Lung (tissue), 12 donors: ENCODE data around the gene PXK. TPM values are rescaled to one million over a fixed set of nuclear protein-coding genes. Genes with fewer than 3 reads are reported as not detected.

Experiments used
- ATAC-seq: fragments of 200-7000 bp; cut with Tn5 transposase; one replicate; pipeline ENCODE4 v1.9.1; 2020; ENCODE audit warnings: moderate number of reproducible peaks; ENCODE audit not compliant: insufficient read depth, low FRiP score
- DNase-seq, 3 donors: peaks; one replicate each; pipeline ENCODE4 v3.0.0-alpha.2; 2013 to 2017
- H3K27ac ChIP-seq, 2 donors: one replicate each; pipeline ENCODE4 v1.5.1; 2013; ENCODE audit warnings: mild to moderate bottlenecking in 2 of 2, moderate library complexity in 2 of 2, control low read depth in 1 of 2, inconsistent platforms in 1 of 2, low read depth in 1 of 2, low read length in 1 of 2
- H3K27me3 ChIP-seq, 3 donors: one replicate each; pipeline ENCODE4 v1.5.1; 2013; ENCODE audit warnings: low read length in 2 of 3; ENCODE audit not compliant: control insufficient read depth in 3 of 3, insufficient read depth in 3 of 3
- H3K36me3 ChIP-seq, 4 donors: one replicate each; pipeline ENCODE4 v1.5.1; 2013; ENCODE audit warnings: low read length in 4 of 4, mild to moderate bottlenecking in 1 of 4, moderate library complexity in 1 of 4; ENCODE audit not compliant: control insufficient read depth in 4 of 4, insufficient read depth in 4 of 4
- H3K4me1 ChIP-seq, 5 donors: one replicate each; pipeline ENCODE4 v1.5.1; 2013; ENCODE audit warnings: low read length in 5 of 5, mild to moderate bottlenecking in 2 of 5, moderate library complexity in 1 of 5; ENCODE audit not compliant: control insufficient read depth in 5 of 5, insufficient read depth in 5 of 5
- H3K4me3 ChIP-seq: one replicate; pipeline ENCODE4 v1.5.1; 2013; ENCODE audit warnings: mild to moderate bottlenecking, control low read depth, moderate library complexity
- H3K9ac ChIP-seq, 2 donors: one replicate each; pipeline ENCODE4 v1.5.1; 2013; ENCODE audit warnings: low read length in 2 of 2, control low read depth in 1 of 2; ENCODE audit not compliant: insufficient read depth in 1 of 2
- H3K9me3 ChIP-seq, 4 donors: one replicate each; pipeline ENCODE4 v1.5.1; 2013; ENCODE audit warnings: low read length in 3 of 4, mild to moderate bottlenecking in 1 of 4, moderate library complexity in 1 of 4; ENCODE audit not compliant: control insufficient read depth in 4 of 4, insufficient read depth in 3 of 4
- WGBS, 2 donors: extraction: QIAGEN DNeasy Blood & Tissue Kit; methylation state at CpG; one replicate each; pipeline ENCODE4 v1.1.7; 2013; 5-methylcytosine and 5-hydroxymethylcytosine counted together
- polyA plus RNA-seq, 2 donors: library from polyadenylated mRNA; stranded (reverse); fragments of 200-250 nt; gene quantifications; one replicate each; pipeline ENCODE4 v1.2.1, GENCODE V29; 2013
- total RNA-seq, 2 donors: library from RNA; depleted of rRNA in 1 of 2; stranded (reverse); fragments of >200 nt in 1 of 2; gene quantifications; one replicate each; pipeline ENCODE4 v1.2.1, GENCODE V29; 2014 to 2021
- TF ChIP-seq, protein P1 (sequence below): IDR thresholded peaks from 2 replicates; pipeline ENCODE4 v1.5.1; 2012; ENCODE audit warnings: mild to moderate bottlenecking; ENCODE audit errors: control extremely low read depth, extremely low read depth
- donor health status: control.
- donor health status: control.
- donor health status: Bipolar disorder and iron deficiency.
- donor health status: healthy.
- donor health status: DM: yes; HTN: yes; CAD: no.

PXK gene
- total and polyA plus RNA-seq, 4 donors = 6.0 to 41.7 (median 22.1) TPM

DNA sequence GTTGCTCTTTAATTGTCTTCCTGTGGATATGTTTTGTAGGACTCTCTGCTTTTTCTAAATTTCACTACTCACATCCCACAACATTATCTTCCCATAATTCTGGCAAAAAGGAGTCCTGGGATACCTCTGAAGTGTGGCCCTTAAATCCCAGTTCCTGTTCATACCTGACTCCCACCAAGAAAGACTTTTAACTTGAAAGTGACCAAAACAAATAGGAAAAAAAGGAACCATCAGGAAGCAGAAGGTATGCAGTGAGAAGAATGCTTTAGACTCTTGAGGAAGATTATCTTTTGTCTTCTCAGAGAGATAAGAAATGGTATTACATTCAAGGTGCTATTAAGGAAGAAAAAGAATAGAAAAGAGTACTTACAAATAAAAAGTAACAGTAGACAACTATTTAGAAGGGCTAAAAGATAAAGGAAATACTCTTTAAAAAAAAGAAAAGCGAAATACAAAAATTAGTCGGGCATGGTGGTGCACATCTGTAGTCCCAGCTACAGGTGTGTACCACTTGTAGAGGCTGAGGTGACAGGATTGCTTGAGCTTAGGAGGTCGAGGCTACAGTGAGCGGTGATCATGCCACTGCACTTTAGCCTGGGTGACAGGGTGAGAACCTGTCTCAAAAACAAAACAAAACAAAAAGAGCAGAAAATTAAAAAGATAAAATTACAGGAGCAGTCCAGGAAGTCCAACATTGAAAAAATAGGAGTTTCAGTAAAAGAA is 46.8 kb downstream of the PXK start:
- H3K27ac ChIP-seq = no peak overlapping the region
- H3K4me1 ChIP-seq = peaks cover 0 to 4% (median 0%) of the 10 kb centered on the region in 5 donors
- DNase-seq (no peak), ATAC-seq (no peak)
- no peak overlapping the region for H3K4me3 ChIP-seq
- WGBS, 2 donors = 87 to 95% methylated on average over 4 of the region's 4 CpGs
- H3K27me3 ChIP-seq = no peaks in the 10 kb centered on the region
- no peak overlapping the region for H3K9ac ChIP-seq
- no peaks in the 10 kb centered on the region for H3K9me3 ChIP-seq
- peaks cover 0 to 7% (median 0%) of the 10 kb centered on the region in 4 donors for H3K36me3 ChIP-seq
- TF ChIP-seq, protein P1, sequence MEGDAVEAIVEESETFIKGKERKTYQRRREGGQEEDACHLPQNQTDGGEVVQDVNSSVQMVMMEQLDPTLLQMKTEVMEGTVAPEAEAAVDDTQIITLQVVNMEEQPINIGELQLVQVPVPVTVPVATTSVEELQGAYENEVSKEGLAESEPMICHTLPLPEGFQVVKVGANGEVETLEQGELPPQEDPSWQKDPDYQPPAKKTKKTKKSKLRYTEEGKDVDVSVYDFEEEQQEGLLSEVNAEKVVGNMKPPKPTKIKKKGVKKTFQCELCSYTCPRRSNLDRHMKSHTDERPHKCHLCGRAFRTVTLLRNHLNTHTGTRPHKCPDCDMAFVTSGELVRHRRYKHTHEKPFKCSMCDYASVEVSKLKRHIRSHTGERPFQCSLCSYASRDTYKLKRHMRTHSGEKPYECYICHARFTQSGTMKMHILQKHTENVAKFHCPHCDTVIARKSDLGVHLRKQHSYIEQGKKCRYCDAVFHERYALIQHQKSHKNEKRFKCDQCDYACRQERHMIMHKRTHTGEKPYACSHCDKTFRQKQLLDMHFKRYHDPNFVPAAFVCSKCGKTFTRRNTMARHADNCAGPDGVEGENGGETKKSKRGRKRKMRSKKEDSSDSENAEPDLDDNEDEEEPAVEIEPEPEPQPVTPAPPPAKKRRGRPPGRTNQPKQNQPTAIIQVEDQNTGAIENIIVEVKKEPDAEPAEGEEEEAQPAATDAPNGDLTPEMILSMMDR = no peak

DNA sequence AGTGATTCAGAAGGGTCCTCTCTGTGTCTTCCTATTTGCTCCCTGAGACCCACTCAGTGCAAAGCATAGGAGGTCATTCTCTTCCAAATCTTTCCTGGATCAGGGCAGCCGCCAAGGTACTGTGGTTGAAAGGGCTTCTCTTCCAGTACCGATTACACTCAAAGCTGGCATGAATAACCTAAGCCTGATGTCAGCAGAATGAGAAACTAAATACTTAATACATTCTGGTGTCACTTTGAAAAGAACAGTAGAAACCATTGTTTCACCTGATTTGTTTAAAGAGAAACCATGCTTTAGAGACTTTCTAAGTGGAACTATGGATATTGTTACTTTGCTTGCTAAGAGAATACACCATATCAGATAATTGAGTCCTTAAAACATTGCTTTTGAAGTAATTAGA is 50.8 kb downstream of the PXK start:
- no peak for ATAC-seq
- TF ChIP-seq, protein P1 = no peak
- no peak overlapping the region for H3K4me3 ChIP-seq
- DNase-seq = no peak
- H3K27ac ChIP-seq = no peak overlapping the region
- 82 to 83% methylated on average over 2 of the region's 2 CpGs for WGBS, 2 donors
- peaks cover 0 to 7% (median 3%) of the 10 kb centered on the region in 4 donors for H3K36me3 ChIP-seq
- H3K4me1 ChIP-seq = peaks cover 6 to 27% (median 14%) of the 10 kb centered on the region in 5 donors
- H3K9me3 ChIP-seq = no peaks in the 10 kb centered on the region
- H3K27me3 ChIP-seq = no peaks in the 10 kb centered on the region
- no peak overlapping the region for H3K9ac ChIP-seq

DNA sequence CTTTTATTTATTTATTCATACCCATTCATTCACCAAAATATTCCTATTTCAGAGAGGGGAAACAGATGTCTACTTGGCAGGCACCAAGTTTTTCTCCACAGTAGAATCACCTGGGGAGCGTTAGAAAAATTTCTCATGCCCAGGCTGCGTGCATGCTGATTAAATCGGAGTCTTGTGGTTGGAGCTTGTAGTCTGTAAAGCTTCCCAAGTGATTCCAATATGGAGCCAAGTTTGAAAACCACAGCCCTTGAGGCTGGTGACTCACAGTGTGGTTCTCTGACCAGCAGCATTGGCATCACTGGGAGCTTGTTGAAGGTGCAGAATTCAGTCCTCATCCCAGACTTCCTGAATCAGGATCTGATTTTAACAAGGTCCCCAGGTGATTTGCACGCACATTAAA is 51.2 kb downstream of the PXK start:
- Histone ChIP-seq H3K27me3 (no peaks in the 10 kb centered on the region), H3K27ac (no peak overlapping the region), H3K36me3 (peaks cover 0 to 7% (median 3%) of the 10 kb centered on the region in 4 donors), H3K9ac (no peak overlapping the region), H3K9me3 (no peaks in the 10 kb centered on the region), H3K4me3 (no peak overlapping the region), H3K4me1 (peaks cover 6 to 31% (median 14%) of the 10 kb centered on the region in 5 donors)
- ATAC-seq (peak; percentile 35), DNase-seq (no peak)
- TF ChIP-seq, protein P1 = no peak
- WGBS, 2 donors = 90 to 95% methylated on average over 4 of the region's 4 CpGs
